Kidney (tissue), 14 donors: Measurements from ENCODE around the gene TLL1. TPM values are rescaled to one million over a fixed set of nuclear protein-coding genes. Genes with fewer than 3 reads are reported as not detected.

Experiments used
- DNase-seq, 5 donors: peaks; one replicate each; pipeline ENCODE4 v3.0.0-alpha.2; 2013 to 2020
- FAIRE-seq: peaks from 2 replicates; lab custom pipeline; 2012; peaks lifted over from hg19 to GRCh38; lab: Jason Lieb, UNC
- H3K27ac ChIP-seq, 2 donors: one replicate each; pipeline ENCODE4 v1.7.0; 2013; ENCODE audit warnings: low read depth in 2 of 2, low read length in 2 of 2, inconsistent platforms in 1 of 2
- H3K27me3 ChIP-seq: one replicate; pipeline ENCODE4 v1.7.1; 2013; ENCODE audit warnings: low read length, inconsistent platforms; ENCODE audit not compliant: control insufficient read depth, insufficient read depth
- H3K36me3 ChIP-seq, 3 donors: one replicate each; pipeline versions ENCODE4 v1.7.0 to v1.7.1; 2013; ENCODE audit warnings: low read length in 3 of 3, control low read depth in 1 of 3, inconsistent platforms in 1 of 3; ENCODE audit not compliant: insufficient read depth in 3 of 3, control insufficient read depth in 2 of 3
- H3K4me1 ChIP-seq, 3 donors: one replicate each; pipeline versions ENCODE4 v1.7.0 to v1.7.1; 2013; ENCODE audit warnings: low read length in 3 of 3, inconsistent platforms in 1 of 3, low read depth in 1 of 3; ENCODE audit not compliant: control insufficient read depth in 2 of 3, insufficient read depth in 2 of 3
- H3K4me3 ChIP-seq, 3 donors: one replicate each; pipeline versions ENCODE4 v1.7.0 to v1.8.1; 2013; ENCODE audit warnings: low read length in 3 of 3, control low read depth in 1 of 3, inconsistent platforms in 1 of 3
- H3K9ac ChIP-seq, 3 donors: one replicate each; pipeline versions ENCODE4 v1.7.0 to v1.7.1; 2013; ENCODE audit warnings: low read length in 3 of 3, control low read depth in 1 of 3, inconsistent platforms in 1 of 3
- H3K9me3 ChIP-seq, 3 donors: one replicate each; pipeline versions ENCODE4 v1.7.0 to v1.7.1; 2013; ENCODE audit warnings: low read length in 3 of 3, control low read depth in 1 of 3, inconsistent platforms in 1 of 3; ENCODE audit not compliant: control insufficient read depth in 2 of 3, insufficient read depth in 1 of 3
- intact Hi-C: fragments of 100-400 bp; cut with DNase I; formaldehyde crosslinking; loops from one replicate; pipeline ENCODE4 v1.11.1; 2022
- polyA plus RNA-seq: library from polyadenylated mRNA; stranded (reverse); fragments of 350-450 nt; fragmentation: Illumina TruSeq; extraction: RNeasy Lipid Tissue Mini Kit (QIAGEN cat#74804); gene quantifications from one replicate; pipeline ENCODE4 v1.2.3, GENCODE V29; 2014; ENCODE audit warnings: low read depth, low replicate concordance; ENCODE audit not compliant: insufficient read depth
- total RNA-seq: library from RNA; stranded (reverse); fragmentation: NEBNext Ultra II Directional; extraction: Animal tissue kit (Norgen Biotek cat#: 25700); gene quantifications from one replicate; pipeline ENCODE4 v1.2.1, GENCODE V29; 2021
- TF ChIP-seq, protein P1 (sequence below): IDR thresholded peaks from 3 replicates; pipeline ENCODE4 v1.5.1; 2012; ENCODE audit warnings: mild to moderate bottlenecking, moderate library complexity, borderline replicate concordance; ENCODE audit not compliant: insufficient read depth; ENCODE audit errors: extremely low read depth
- donor health status: control.
- donor health status: control.
- donor health status: control.
- donor health status: control.
- donor health status: control.
- donor health status: DM: yes; HTN: yes; CAD: no.
- donor health status: Normal renal cell carcinoma (clear cell type).

The TLL1 gene
- total and polyA plus RNA-seq, 2 donors from 2014 or later, result 0.28 to 10.0 TPM

DNA sequence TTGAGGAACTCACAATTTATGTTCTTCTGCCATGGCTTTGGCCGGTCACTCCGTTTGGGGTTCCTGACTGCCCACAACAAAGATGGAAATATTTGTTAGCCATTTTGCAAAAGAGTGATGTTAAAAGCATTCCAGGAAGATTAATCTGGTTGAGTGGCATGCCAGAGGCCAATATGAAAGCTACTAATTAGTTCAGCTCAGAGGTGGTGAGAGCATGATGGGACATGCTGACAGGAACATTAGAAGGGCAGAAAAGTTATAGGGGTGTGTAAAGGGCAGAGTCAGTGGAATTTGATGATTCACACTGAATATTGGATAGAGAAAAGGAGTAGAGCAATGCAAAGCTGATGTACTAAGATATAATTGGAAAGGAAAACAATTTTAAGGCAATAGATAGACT lies 94.4 kb downstream of the TLL1 start:
- no peaks in the 10 kb centered on the region for H3K27me3 ChIP-seq
- no peaks in the 10 kb centered on the region for H3K36me3 ChIP-seq
- intact Hi-C loops, result no loop called here
- H3K9ac ChIP-seq, result no peak overlapping the region
- FAIRE-seq, result no peak
- no peak overlapping the region for H3K4me3 ChIP-seq
- no peak for DNase-seq
- no peaks in the 10 kb centered on the region for H3K9me3 ChIP-seq
- no peaks in the 10 kb centered on the region for H3K4me1 ChIP-seq
- H3K27ac ChIP-seq, result no peak overlapping the region
- TF ChIP-seq, protein P1, sequence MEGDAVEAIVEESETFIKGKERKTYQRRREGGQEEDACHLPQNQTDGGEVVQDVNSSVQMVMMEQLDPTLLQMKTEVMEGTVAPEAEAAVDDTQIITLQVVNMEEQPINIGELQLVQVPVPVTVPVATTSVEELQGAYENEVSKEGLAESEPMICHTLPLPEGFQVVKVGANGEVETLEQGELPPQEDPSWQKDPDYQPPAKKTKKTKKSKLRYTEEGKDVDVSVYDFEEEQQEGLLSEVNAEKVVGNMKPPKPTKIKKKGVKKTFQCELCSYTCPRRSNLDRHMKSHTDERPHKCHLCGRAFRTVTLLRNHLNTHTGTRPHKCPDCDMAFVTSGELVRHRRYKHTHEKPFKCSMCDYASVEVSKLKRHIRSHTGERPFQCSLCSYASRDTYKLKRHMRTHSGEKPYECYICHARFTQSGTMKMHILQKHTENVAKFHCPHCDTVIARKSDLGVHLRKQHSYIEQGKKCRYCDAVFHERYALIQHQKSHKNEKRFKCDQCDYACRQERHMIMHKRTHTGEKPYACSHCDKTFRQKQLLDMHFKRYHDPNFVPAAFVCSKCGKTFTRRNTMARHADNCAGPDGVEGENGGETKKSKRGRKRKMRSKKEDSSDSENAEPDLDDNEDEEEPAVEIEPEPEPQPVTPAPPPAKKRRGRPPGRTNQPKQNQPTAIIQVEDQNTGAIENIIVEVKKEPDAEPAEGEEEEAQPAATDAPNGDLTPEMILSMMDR, result no peak

DNA sequence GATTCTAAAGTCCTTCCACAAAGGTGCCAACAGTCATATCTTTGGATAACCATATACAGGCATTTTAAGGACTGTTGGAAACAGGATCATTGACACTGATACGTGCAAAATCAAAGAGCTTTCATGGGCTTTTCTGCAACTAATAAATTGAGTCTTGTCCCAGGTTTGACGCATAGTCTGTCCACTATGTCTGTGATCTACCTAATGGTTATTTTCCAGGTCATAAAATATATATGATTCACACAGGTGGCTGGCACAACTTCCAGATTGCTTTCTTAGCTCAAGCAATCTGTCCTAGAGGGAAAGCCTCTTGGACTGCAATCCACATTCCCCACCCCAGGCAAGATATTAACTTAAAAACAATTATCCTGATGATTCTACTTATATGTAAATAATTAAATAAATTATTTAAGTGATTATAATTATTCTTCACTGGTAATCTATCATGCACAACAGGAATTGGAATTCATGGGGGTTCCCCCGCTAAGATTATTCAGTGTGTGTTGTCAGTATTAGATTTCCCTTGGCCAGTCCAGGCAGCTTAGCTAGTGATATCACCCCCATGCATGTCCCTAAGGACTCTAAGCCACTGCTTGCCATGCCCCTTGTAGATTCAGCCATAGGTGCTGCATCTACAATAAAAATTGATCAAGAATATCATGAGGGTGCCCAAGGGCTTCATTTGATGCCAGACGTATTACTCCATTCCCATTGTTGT lies 97.8 kb downstream of the TLL1 start:
- FAIRE-seq, result no peak

DNA sequence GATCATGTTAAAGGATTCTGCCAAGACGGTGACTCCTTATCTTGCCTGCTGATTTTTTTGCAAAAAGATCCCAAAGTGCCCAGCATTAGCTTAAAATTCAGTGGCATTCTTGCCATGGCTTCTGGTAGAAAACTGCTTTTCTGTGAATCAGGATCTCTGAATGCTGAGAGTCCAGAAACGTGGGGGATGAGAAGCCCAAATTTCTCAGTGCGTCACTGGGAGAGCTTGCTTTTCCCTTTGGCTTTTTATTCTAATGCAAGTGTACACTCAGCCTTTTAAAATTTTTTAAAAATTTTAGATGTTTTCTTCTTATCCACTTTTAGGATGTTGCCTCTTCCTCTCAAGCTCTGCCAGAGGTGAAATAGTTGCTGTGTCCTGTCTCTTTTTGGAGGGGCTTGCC lies 98.4 kb downstream of the TLL1 start:
- intact Hi-C loops, result no loop called here
- no peaks in the 10 kb centered on the region for H3K27me3 ChIP-seq
- H3K9ac ChIP-seq, result no peak overlapping the region
- FAIRE-seq (no peak), DNase-seq (no peak)
- no peak overlapping the region for H3K27ac ChIP-seq
- H3K4me3 ChIP-seq, result no peak overlapping the region
- no peaks in the 10 kb centered on the region for H3K9me3 ChIP-seq
- TF ChIP-seq, protein P1, result no peak
- no peaks in the 10 kb centered on the region for H3K36me3 ChIP-seq
- no peaks in the 10 kb centered on the region for H3K4me1 ChIP-seq

More for the DNA sequence above, 97.8 kb downstream of the TLL1 start:
- Histone ChIP-seq H3K4me3 (no peak overlapping the region), H3K36me3 (no peaks in the 10 kb centered on the region), H3K27me3 (no peaks in the 10 kb centered on the region), H3K27ac (no peak overlapping the region), H3K9ac (no peak overlapping the region), H3K4me1 (no peaks in the 10 kb centered on the region), H3K9me3 (no peaks in the 10 kb centered on the region)
- TF ChIP-seq, protein P1, result no peak
- intact Hi-C loops, result no loop called here
- no peak for DNase-seq
